OCI-LY7 (cell line): ENCODE results near the gene RHBG. TPM values are rescaled to one million over a fixed set of nuclear protein-coding genes. Genes with fewer than 3 reads are reported as not detected.

Experiments used
- BruUV-seq: library from RNA; stranded (reverse); fragments of 400-500 nt; replicated peaks from 2 replicates; lab custom pipeline; 2021; lab: Mats Ljungman, UMichigan
- CTCF ChIA-PET: fragments of 300-600 bp; sonication (Branson Sonifier 250); formaldehyde crosslinking; loops from one replicate; lab custom pipeline; 2022; ENCODE audit warnings: antibody characterized with exemption; ENCODE audit not compliant: unreplicated experiment; lab: Charles Lee
- POLR2A ChIA-PET: fragments of 300-600 bp; sonication (Branson Sonifier 250); formaldehyde crosslinking; loops from one replicate; lab custom pipeline; 2022; ENCODE audit warnings: antibody characterized with exemption; lab: Charles Lee
- DNase-seq: peaks from one replicate; pipeline ENCODE4 v3.0.0-alpha.2; 2015; ENCODE audit warnings: low spot score
- H2AFZ ChIP-seq: fragments of 200-600 bp; sonication (generic), shearing (Covaris generic); 2 replicates; pipeline ENCODE4 v1.6.1; 2014; ENCODE audit warnings: mild to moderate bottlenecking, antibody characterized with exemption, low read length, moderate library complexity
- H3K27ac ChIP-seq: fragments of 200-600 bp; sonication (generic); 2 replicates; pipeline ENCODE4 v1.5.1; 2014; ENCODE audit warnings: mixed run types, low read depth, mild to moderate bottlenecking, moderate library complexity, low read length, inconsistent platforms; ENCODE audit not compliant: poor library complexity, severe bottlenecking
- H3K36me3 ChIP-seq: fragments of 200-600 bp; sonication (generic); 2 replicates; pipeline ENCODE4 v1.6.1; 2014; ENCODE audit warnings: mild to moderate bottlenecking, antibody characterized with exemption, low read length, moderate library complexity, mixed read lengths; ENCODE audit not compliant: insufficient read depth
- H3K4me1 ChIP-seq: fragments of 200-600 bp; sonication (generic); 2 replicates; pipeline ENCODE4 v1.5.1; 2014; ENCODE audit warnings: mild to moderate bottlenecking, low read length; ENCODE audit not compliant: insufficient read depth, poor library complexity, severe bottlenecking
- H3K4me2 ChIP-seq: fragments of 200-600 bp; sonication (generic); 2 replicates; pipeline ENCODE4 v1.6.1; 2014; ENCODE audit warnings: mild to moderate bottlenecking, low read length
- H3K4me3 ChIP-seq: fragments of 200-600 bp; sonication (generic); 2 replicates; pipeline ENCODE4 v1.5.1; 2014; ENCODE audit warnings: mild to moderate bottlenecking, low read depth, low read length; ENCODE audit not compliant: poor library complexity, severe bottlenecking
- H3K79me2 ChIP-seq: fragments of 200-600 bp; sonication (generic); 2 replicates; pipeline ENCODE4 v1.6.1; 2016; ENCODE audit warnings: low read depth, mild to moderate bottlenecking, low read length, moderate library complexity, mixed read lengths; ENCODE audit not compliant: insufficient read depth
- H3K9me2 ChIP-seq: fragments of 200-600 bp; sonication (generic); 2 replicates; pipeline ENCODE4 v1.6.1; 2016; ENCODE audit warnings: mild to moderate bottlenecking, low read length, mixed read lengths; ENCODE audit not compliant: insufficient read depth
- H3K9me3 ChIP-seq: fragments of 200-600 bp; sonication (generic); 2 replicates; pipeline ENCODE4 v1.6.1; 2014; ENCODE audit warnings: mild to moderate bottlenecking, mixed run types, low read length, mixed read lengths
- H4K20me1 ChIP-seq: fragments of 200-600 bp; sonication (generic); 2 replicates; pipeline ENCODE4 v1.6.1; 2014; ENCODE audit warnings: mild to moderate bottlenecking, antibody characterized with exemption, low read length, moderate library complexity, mixed read lengths; ENCODE audit not compliant: insufficient read depth
- CTCF ChIP-seq: fragments of 200-600 bp; sonication (generic); conservative IDR thresholded peaks from 2 replicates; pipeline ENCODE4 v1.5.1; 2014; ENCODE audit warnings: mild to moderate bottlenecking, antibody characterized with exemption, low read length, moderate library complexity, mixed read lengths
- EZH2phosphoT487 ChIP-seq: fragments of 200-600 bp; sonication (generic); IDR thresholded peaks from 2 replicates; pipeline ENCODE4 v1.6.1; 2018; ENCODE audit warnings: low read depth, borderline replicate concordance, mild to moderate bottlenecking, mixed run types, antibody characterized with exemption, low read length, moderate library complexity, mixed read lengths
- intact Hi-C: fragments of 100-400 bp; cut with micrococcal nuclease; formaldehyde crosslinking; loops from one replicate; pipeline ENCODE4 v1.10.0; 2022; ENCODE audit not compliant: unreplicated experiment
- total RNA-seq, 2 experiments: library from RNA; depleted of rRNA in 1 of 2; stranded (reverse); fragments of >200 nt in 1 of 2; shearing (Covaris generic) in 1 of 2; gene quantifications; 2 replicates each; pipeline ENCODE4 v1.2.3, GENCODE V29; 2014 to 2022

RHBG gene
- total RNA-seq, 2 experiments from 2014 or later = not detected

DNA sequence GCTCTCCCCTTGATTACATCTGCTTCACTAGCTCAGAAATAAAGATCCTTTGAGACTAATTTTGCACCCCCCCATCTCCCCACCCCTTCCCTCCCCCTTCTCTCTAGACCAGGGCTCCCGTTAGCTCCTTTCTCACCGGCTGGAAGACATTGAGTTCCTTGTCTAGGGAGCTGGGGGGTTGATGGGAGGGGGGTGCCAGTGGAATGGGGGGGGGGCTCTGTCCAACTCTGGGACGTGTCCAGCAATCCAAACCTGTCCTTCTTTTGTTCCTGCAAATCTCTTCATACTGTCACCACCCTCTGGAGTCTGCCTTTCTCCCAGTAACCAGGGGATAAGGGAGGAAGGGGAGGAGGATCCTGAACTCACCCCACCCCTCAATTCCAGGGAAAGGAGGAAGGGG is 61.9 kb downstream of the RHBG start:
- Histone ChIP-seq H3K9me2 (no peaks in the 10 kb centered on the region), H3K4me3 (no peak overlapping the region), H4K20me1 (no peaks in the 10 kb centered on the region), H3K79me2 (no peaks in the 10 kb centered on the region), H2AFZ (no peak overlapping the region), H3K9me3 (no peaks in the 10 kb centered on the region), H3K4me2 (no peak overlapping the region), H3K27ac (no peak overlapping the region), H3K4me1 (no peaks in the 10 kb centered on the region), H3K36me3 (no peaks in the 10 kb centered on the region)
- intact Hi-C loops = no loop called here
- BruUV-seq = no TSS peak
- POLR2A ChIA-PET = interaction anchor here (0.6 to 0.8 kb wide), 3 partner anchors 63 to 183 kb away, joined by 3 to 7 read pairs (median 6); no protein-coding TSS in a partner anchor
- DNase-seq = no peak
- CTCF ChIA-PET = no interaction called here
- TF ChIP-seq CTCF = no peak
- no peak for TF ChIP-seq EZH2phosphoT487

DNA sequence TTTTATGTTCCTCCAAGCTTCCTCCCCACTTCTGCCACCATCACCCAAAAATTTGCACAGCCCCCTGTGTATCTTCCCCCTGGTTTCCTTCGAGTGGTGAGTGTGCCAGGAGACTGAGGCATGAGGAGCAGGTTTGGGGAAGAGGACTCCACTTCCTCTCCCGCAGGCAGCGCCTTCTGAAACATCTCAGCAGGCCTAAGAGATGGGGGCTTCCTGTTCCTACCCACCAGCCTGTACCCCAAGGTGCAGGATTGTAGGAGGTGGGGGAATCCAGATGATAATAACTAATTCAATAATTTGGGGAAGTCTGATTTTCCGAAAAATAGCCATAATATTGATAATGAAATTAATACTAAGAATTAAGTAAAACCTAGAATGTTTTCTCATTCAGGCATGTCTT is 62.4 kb downstream of the RHBG start:
- H2AFZ ChIP-seq = no peak overlapping the region
- no peaks in the 10 kb centered on the region for H3K4me1 ChIP-seq
- DNase-seq = no peak
- H3K4me2 ChIP-seq = no peak overlapping the region
- no peaks in the 10 kb centered on the region for H3K79me2 ChIP-seq
- POLR2A ChIA-PET = interaction anchor here (0.6 kb wide), 1 partner anchor 134 kb away, joined by 7 read pairs; no protein-coding TSS in a partner anchor
- H3K9me2 ChIP-seq = no peaks in the 10 kb centered on the region
- intact Hi-C loops = no loop called here
- CTCF ChIA-PET = no interaction called here
- TF ChIP-seq EZH2phosphoT487 (no peak), CTCF (no peak)
- BruUV-seq = no TSS peak
- H3K27ac ChIP-seq = no peak overlapping the region
- H3K9me3 ChIP-seq = no peaks in the 10 kb centered on the region
- no peaks in the 10 kb centered on the region for H4K20me1 ChIP-seq
- H3K4me3 ChIP-seq = no peak overlapping the region
- no peaks in the 10 kb centered on the region for H3K36me3 ChIP-seq

DNA sequence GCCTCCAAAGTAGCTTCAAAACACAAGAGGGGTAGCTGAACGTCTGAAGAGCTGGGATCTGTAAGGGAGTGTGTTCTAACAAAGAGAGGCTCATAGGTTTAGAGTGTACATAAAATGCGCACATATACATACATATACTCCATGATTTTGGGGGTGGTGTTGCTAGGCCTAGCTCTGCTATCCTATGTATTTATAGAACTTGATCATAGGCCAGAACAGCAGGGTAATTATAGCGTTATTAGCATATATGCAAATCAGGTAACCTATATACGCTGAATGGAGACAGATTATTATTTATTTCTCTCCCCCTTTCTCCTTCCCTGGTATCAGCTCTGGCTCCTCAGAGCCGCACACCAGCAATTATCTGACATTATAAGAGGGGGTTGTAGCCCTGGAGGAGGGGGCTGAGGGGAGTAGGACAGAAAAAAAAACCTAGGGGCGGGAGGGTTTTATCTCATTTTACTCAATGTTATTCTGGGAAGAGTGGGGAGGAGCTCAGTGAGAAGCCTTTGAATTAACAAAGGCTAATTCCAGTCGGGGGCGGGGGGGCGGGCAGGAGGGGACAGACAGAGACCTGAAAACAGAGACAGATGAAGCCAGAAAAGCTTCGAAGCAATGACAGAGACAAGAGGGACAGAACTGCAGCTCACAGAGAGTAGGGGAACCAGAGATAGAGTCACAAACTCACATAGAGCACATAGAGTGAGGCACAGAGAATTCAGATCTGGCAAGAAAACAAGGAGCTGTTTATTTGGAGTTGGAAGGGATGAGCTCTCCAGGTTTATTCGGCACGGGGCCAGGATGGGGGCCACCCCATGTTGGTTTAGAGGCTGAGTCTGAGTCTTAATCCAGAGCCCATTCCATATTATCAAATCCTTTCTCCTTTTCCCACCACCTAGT is 63.0 kb downstream of the RHBG start:
- Histone ChIP-seq H3K9me3 (no peaks in the 10 kb centered on the region), H3K4me3 (no peak overlapping the region), H3K4me2 (no peak overlapping the region), H2AFZ (no peak overlapping the region), H3K36me3 (no peaks in the 10 kb centered on the region), H3K79me2 (no peaks in the 10 kb centered on the region), H4K20me1 (no peaks in the 10 kb centered on the region), H3K4me1 (no peaks in the 10 kb centered on the region), H3K27ac (no peak overlapping the region), H3K9me2 (no peaks in the 10 kb centered on the region)
- intact Hi-C loops = no loop called here
- no TSS peak for BruUV-seq
- DNase-seq = no peak
- CTCF ChIA-PET = no interaction called here
- POLR2A ChIA-PET = interaction anchor here (0.5 kb wide), 1 partner anchor 815 kb away, joined by 3 read pairs; no protein-coding TSS in a partner anchor
- TF ChIP-seq CTCF (no peak), EZH2phosphoT487 (peak; percentile 69; the same call in 1 of the 2 replicates)
